ENCODE measurements around the gene RGS10.

The RGS10 gene

DNA sequence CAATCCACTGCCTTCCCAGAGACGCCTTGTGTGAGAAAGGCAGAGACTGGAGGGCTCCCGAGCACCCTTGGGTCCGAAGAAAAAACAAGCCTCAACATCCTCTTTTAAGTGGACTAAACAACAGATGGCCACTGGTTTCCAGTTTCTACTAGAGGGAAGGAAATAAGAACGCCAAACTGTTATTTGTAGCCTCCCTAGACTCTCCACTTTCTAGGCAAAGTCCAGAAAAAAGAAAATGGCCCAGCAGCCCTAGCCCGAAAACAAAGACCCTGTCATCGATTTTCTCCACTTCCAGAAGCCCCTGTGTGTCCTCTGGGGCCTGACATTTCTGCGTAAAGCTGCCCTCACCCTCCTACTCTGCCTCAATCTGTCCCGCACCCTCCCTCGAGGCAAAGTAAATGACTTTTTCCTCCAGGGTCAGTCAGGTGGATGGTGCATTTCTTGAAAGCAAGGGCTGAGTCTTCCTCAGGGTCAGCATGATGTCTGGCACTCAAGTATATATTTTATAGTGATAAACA, 6.0 kb downstream of the RGS10 start:
- no peak for TF ChIP-seq EZH2phosphoT487 (IDR thresholded peaks at IDR 0.05; ENCODE audit: borderline replicate concordance)
- TF ChIP-seq, protein P1, sequence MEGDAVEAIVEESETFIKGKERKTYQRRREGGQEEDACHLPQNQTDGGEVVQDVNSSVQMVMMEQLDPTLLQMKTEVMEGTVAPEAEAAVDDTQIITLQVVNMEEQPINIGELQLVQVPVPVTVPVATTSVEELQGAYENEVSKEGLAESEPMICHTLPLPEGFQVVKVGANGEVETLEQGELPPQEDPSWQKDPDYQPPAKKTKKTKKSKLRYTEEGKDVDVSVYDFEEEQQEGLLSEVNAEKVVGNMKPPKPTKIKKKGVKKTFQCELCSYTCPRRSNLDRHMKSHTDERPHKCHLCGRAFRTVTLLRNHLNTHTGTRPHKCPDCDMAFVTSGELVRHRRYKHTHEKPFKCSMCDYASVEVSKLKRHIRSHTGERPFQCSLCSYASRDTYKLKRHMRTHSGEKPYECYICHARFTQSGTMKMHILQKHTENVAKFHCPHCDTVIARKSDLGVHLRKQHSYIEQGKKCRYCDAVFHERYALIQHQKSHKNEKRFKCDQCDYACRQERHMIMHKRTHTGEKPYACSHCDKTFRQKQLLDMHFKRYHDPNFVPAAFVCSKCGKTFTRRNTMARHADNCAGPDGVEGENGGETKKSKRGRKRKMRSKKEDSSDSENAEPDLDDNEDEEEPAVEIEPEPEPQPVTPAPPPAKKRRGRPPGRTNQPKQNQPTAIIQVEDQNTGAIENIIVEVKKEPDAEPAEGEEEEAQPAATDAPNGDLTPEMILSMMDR (conservative IDR thresholded peaks at IDR 0.05; ENCODE audit: low read length), result no peak
- peaks cover 17% of the 10 kb centered on the region; the same call in 1 of the 2 replicates for H3K79me2 ChIP-seq (ENCODE audit: insufficient read depth, low read length)

DNA sequence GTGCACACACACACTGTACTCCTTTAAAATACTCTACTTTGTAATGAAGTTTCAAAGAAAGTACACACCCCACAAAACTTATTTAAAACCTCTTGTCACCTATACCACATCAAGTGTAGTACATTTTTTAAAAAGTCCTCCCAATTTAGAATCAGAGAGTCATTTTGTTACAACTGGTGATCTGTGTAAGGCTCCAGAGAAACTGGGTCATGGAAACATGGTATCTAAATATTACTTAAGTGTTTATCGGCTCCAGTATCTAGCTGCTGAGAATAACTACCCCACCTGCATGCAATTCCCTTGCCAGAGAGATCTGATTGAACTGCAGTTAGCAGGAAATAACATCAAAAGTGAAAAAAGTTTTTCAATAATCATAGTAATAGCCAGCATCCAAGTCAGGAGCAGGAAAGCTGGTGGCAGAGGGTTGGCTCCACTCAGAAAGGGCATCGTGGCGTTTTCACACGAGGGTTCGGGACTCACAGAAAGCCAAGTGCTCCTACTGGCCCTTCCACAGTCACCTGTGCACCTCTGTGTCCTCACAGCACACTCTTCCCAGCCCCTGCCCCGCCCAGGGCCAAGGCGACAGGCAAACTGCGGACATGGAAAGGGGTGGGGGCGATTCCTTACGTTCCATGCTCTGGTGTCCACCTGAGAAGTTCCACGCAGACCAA, 6.5 kb downstream of the RGS10 start:
- no peaks in the 10 kb centered on the region for H3K9me2 ChIP-seq (replicated peaks; ENCODE audit: low read depth, low read length)
- no peak overlapping the region for H3K9ac ChIP-seq (ENCODE audit: low read depth, low read length, poor library complexity, severe bottlenecking)
- H3K27me3 ChIP-seq (ENCODE audit: insufficient read depth, low read length, poor library complexity, severe bottlenecking), result no peaks in the 10 kb centered on the region
- H2AFZ ChIP-seq (ENCODE audit: low read length), result no peak overlapping the region
- H3F3A ChIP-seq (ENCODE audit: low read depth), result no peaks in the 10 kb centered on the region
- no peak overlapping the region for H3K4me2 ChIP-seq (ENCODE audit: low read depth, low read length, poor library complexity, severe bottlenecking)
- H4K20me1 ChIP-seq (ENCODE audit: insufficient read depth, low read length, poor library complexity, severe bottlenecking), result no peaks in the 10 kb centered on the region
- H3K79me2 ChIP-seq (ENCODE audit: insufficient read depth, low read length), result peaks cover 16% of the 10 kb centered on the region; the same call in 1 of the 2 replicates
- H3K4me3 ChIP-seq (ENCODE audit: low read length, poor library complexity, severe bottlenecking), result no peak overlapping the region
- H3K36me3 ChIP-seq (ENCODE audit: insufficient read depth, low read length), result no peaks in the 10 kb centered on the region
- H3K4me1 ChIP-seq (ENCODE audit: insufficient read depth, low read length, poor library complexity, severe bottlenecking), result peaks cover 20% of the 10 kb centered on the region
- TF ChIP-seq, protein P1 (conservative IDR thresholded peaks at IDR 0.05; ENCODE audit: low read length), result no peak
- TF ChIP-seq EZH2phosphoT487 (IDR thresholded peaks at IDR 0.05; ENCODE audit: borderline replicate concordance), result no peak
- no peaks in the 10 kb centered on the region for H3K9me3 ChIP-seq (ENCODE audit: insufficient read depth, low read depth, low read length)

More for the DNA sequence above, 6.0 kb downstream of the RGS10 start:
- H3K9me3 ChIP-seq (ENCODE audit: insufficient read depth, low read depth, low read length), result no peaks in the 10 kb centered on the region
- H3F3A ChIP-seq (ENCODE audit: low read depth), result no peaks in the 10 kb centered on the region
- no peak overlapping the region for H3K4me3 ChIP-seq (ENCODE audit: low read length, poor library complexity, severe bottlenecking)
- no peaks in the 10 kb centered on the region for H3K27me3 ChIP-seq (ENCODE audit: insufficient read depth, low read length, poor library complexity, severe bottlenecking)
- H3K9ac ChIP-seq (ENCODE audit: low read depth, low read length, poor library complexity, severe bottlenecking), result no peak overlapping the region
- H3K4me2 ChIP-seq (ENCODE audit: low read depth, low read length, poor library complexity, severe bottlenecking), result no peak overlapping the region
- H3K4me1 ChIP-seq (ENCODE audit: insufficient read depth, low read length, poor library complexity, severe bottlenecking), result peaks cover 26% of the 10 kb centered on the region
- peaks cover 3% of the 10 kb centered on the region for H4K20me1 ChIP-seq (ENCODE audit: insufficient read depth, low read length, poor library complexity, severe bottlenecking)
- H3K36me3 ChIP-seq (ENCODE audit: insufficient read depth, low read length), result no peaks in the 10 kb centered on the region
- no peaks in the 10 kb centered on the region for H3K9me2 ChIP-seq (replicated peaks; ENCODE audit: low read depth, low read length)
- H2AFZ ChIP-seq (ENCODE audit: low read length), result no peak overlapping the region

DNA sequence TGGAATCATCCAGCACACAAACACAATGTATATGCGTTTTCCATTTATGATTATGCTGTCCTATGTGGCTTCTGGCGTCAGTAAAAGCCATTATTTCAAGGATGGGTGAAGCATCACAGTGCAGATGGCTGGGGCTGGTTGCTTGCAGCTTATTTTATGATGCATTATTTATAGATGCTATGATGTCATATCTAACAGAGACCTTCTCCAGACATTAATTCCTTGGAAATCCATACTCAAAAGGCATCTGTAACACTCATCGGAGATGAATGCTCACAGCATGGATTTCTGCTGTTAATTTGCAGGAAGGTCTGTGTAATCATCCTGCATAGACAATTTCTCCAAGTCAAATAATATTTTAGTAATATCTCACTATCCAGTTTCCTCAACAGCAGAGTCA, 7.2 kb downstream of the RGS10 start:
- Histone ChIP-seq H3K79me2 (ENCODE audit: insufficient read depth, low read length) (peaks cover 16% of the 10 kb centered on the region; the same call in 1 of the 2 replicates), H3F3A (ENCODE audit: low read depth) (no peaks in the 10 kb centered on the region), H2AFZ (ENCODE audit: low read length) (no peak overlapping the region), H3K4me1 (ENCODE audit: insufficient read depth, low read length, poor library complexity, severe bottlenecking) (peaks cover 15% of the 10 kb centered on the region), H3K4me2 (ENCODE audit: low read depth, low read length, poor library complexity, severe bottlenecking) (no peak overlapping the region), H3K9me3 (ENCODE audit: insufficient read depth, low read depth, low read length) (no peaks in the 10 kb centered on the region), H3K9me2 (replicated peaks; ENCODE audit: low read depth, low read length) (no peaks in the 10 kb centered on the region), H3K9ac (ENCODE audit: low read depth, low read length, poor library complexity, severe bottlenecking) (no peak overlapping the region), H3K4me3 (ENCODE audit: low read length, poor library complexity, severe bottlenecking) (no peak overlapping the region), H3K36me3 (ENCODE audit: insufficient read depth, low read length) (no peaks in the 10 kb centered on the region), H4K20me1 (ENCODE audit: insufficient read depth, low read length, poor library complexity, severe bottlenecking) (no peaks in the 10 kb centered on the region), H3K27me3 (ENCODE audit: insufficient read depth, low read length, poor library complexity, severe bottlenecking) (no peaks in the 10 kb centered on the region)
- TF ChIP-seq, protein P1 (conservative IDR thresholded peaks at IDR 0.05; ENCODE audit: low read length), result no peak
- TF ChIP-seq EZH2phosphoT487 (IDR thresholded peaks at IDR 0.05; ENCODE audit: borderline replicate concordance), result no peak
